ENCODE results near the gene SH3BP5L. TPM values are rescaled to one million over a fixed set of nuclear protein-coding genes. Genes with fewer than 3 reads are reported as not detected.

The SH3BP5L gene
- total and polyA plus RNA-seq, 2 of the 13 experiments (the other 11 are each of a cell fraction or from before 2014, with no cell fraction given): 10.3 to 14.9 TPM

DNA sequence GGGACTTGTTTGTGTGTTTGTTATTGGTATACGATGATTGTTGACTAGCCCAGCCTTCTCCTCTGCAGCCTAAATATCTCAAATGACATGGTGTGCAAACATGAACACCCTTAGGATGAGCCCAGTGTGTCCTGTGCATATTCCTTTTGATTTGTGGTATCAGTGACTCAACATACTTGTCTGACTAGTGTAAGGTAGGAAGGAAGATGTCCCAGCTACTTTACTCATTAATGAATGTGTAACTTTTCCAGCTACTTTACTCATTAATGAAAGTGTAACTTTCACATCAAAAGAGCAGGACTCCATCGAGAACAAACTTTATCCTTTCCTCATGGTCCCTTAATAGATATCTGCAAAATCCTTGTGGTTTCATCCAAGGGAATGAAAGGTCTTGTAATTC, 35.9 kb upstream of the SH3BP5L start:
- Histone ChIP-seq H3K36me3 (replicated peaks in 1 of 2; ENCODE audit: control insufficient read depth in 1 of 2, insufficient read depth in 2 of 2, low read length in 2 of 2) (no peaks in the 10 kb centered on the region), H3K9ac (ENCODE audit: insufficient read depth, low read depth, low read length) (no peak overlapping the region), H4K20me1 (ENCODE audit: insufficient read depth, low read length) (no peaks in the 10 kb centered on the region), H3K27ac (ENCODE audit: extremely low read length, insufficient read depth, low read length) (no peak overlapping the region), H3K9me3 (ENCODE audit: low read length) (no peaks in the 10 kb centered on the region), H3K79me2 (ENCODE audit: insufficient read depth, low read length) (peaks cover 18% of the 10 kb centered on the region), H3K4me1 (ENCODE audit: insufficient read depth, low read length) (peaks cover 52% of the 10 kb centered on the region), H2AFZ (ENCODE audit: low read length) (no peak overlapping the region), H3K27me3 (ENCODE audit: control insufficient read depth in 1 of 2, insufficient read depth in 2 of 2, low read length in 2 of 2) (no peaks in the 10 kb centered on the region; a peak in 1 of 5 replicates), H3K4me2 (ENCODE audit: low read depth, low read length) (no peak overlapping the region), H3K4me3 (replicated peaks in 1 of 3; ENCODE audit: insufficient read depth in 1 of 3, low read depth in 2 of 3, low read length in 3 of 3) (no peak overlapping the region)
- CTCF ChIA-PET (ENCODE audit: low intra/inter-chr PET ratio, low total read pairs): no interaction called here
- DNase-seq (ENCODE audit: low spot score): no peak
- no peak for ATAC-seq
- no peak for FAIRE-seq
- in situ Hi-C loops (cut with HindIII; ENCODE audit: extremely low pct_ligation_motif_present, low pct_unique_long_range_greater_than_20kb) (no loop called here), intact Hi-C loops (cut with micrococcal nuclease; ENCODE audit: unreplicated experiment) (no loop called here)
- POLR2A ChIA-PET: interaction anchor here (3.1 kb wide), 1 partner anchor 24 kb away, joined by 12 read pairs; the partner anchor contains the start of gene ZNF672
- 51% methylated on average over 2 of the region's 2 CpGs for whole genome bisulfite sequencing (ENCODE audit: low lambda C conversion rate)
- no TSS peak for BruUV-seq (replicated peaks)
- TF ChIP-seq JARID2 (CRISPR knock-in tag; IDR thresholded peaks at IDR 0.05; ENCODE audit: insufficient replicate concordance) (no peak), CENPX (CRISPR knock-in tag; IDR thresholded peaks at IDR 0.05) (no peak), MEIS2 (CRISPR knock-in tag; IDR thresholded peaks at IDR 0.05) (no peak), FLYWCH1 (CRISPR knock-in tag; IDR thresholded peaks at IDR 0.05) (no peak), RARG (CRISPR knock-in tag; IDR thresholded peaks at IDR 0.05; ENCODE audit: low read depth) (no peak), ZFP36 (IDR thresholded peaks at IDR 0.05; ENCODE audit: borderline replicate concordance, low read depth, low read length, partially characterized antibody) (no peak), SRSF4 (IDR thresholded peaks at IDR 0.05; ENCODE audit: low read depth, low read length, poor library complexity, severe bottlenecking) (no peak), CHD2 (IDR thresholded peaks at IDR 0.05; ENCODE audit: low read depth, low read length) (no peak), SMAD9 (CRISPR knock-in tag; IDR thresholded peaks at IDR 0.05) (no peak), FOXJ3 (CRISPR knock-in tag; IDR thresholded peaks at IDR 0.05; ENCODE audit: borderline replicate concordance) (no peak)
- TF ChIP-seq, protein P1, sequence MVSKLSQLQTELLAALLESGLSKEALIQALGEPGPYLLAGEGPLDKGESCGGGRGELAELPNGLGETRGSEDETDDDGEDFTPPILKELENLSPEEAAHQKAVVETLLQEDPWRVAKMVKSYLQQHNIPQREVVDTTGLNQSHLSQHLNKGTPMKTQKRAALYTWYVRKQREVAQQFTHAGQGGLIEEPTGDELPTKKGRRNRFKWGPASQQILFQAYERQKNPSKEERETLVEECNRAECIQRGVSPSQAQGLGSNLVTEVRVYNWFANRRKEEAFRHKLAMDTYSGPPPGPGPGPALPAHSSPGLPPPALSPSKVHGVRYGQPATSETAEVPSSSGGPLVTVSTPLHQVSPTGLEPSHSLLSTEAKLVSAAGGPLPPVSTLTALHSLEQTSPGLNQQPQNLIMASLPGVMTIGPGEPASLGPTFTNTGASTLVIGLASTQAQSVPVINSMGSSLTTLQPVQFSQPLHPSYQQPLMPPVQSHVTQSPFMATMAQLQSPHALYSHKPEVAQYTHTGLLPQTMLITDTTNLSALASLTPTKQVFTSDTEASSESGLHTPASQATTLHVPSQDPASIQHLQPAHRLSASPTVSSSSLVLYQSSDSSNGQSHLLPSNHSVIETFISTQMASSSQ (IDR thresholded peaks at IDR 0.05; ENCODE audit: low read depth): no peak
- TF ChIP-seq, protein P1 (CRISPR knock-in tag; IDR thresholded peaks at IDR 0.05; ENCODE audit: borderline replicate concordance): no peak
- TF ChIP-seq, protein P2, sequence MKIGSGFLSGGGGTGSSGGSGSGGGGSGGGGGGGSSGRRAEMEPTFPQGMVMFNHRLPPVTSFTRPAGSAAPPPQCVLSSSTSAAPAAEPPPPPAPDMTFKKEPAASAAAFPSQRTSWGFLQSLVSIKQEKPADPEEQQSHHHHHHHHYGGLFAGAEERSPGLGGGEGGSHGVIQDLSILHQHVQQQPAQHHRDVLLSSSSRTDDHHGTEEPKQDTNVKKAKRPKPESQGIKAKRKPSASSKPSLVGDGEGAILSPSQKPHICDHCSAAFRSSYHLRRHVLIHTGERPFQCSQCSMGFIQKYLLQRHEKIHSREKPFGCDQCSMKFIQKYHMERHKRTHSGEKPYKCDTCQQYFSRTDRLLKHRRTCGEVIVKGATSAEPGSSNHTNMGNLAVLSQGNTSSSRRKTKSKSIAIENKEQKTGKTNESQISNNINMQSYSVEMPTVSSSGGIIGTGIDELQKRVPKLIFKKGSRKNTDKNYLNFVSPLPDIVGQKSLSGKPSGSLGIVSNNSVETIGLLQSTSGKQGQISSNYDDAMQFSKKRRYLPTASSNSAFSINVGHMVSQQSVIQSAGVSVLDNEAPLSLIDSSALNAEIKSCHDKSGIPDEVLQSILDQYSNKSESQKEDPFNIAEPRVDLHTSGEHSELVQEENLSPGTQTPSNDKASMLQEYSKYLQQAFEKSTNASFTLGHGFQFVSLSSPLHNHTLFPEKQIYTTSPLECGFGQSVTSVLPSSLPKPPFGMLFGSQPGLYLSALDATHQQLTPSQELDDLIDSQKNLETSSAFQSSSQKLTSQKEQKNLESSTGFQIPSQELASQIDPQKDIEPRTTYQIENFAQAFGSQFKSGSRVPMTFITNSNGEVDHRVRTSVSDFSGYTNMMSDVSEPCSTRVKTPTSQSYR (CRISPR knock-in tag; IDR thresholded peaks at IDR 0.05; ENCODE audit: borderline replicate concordance): no peak
- TF ChIP-seq, protein P3, sequence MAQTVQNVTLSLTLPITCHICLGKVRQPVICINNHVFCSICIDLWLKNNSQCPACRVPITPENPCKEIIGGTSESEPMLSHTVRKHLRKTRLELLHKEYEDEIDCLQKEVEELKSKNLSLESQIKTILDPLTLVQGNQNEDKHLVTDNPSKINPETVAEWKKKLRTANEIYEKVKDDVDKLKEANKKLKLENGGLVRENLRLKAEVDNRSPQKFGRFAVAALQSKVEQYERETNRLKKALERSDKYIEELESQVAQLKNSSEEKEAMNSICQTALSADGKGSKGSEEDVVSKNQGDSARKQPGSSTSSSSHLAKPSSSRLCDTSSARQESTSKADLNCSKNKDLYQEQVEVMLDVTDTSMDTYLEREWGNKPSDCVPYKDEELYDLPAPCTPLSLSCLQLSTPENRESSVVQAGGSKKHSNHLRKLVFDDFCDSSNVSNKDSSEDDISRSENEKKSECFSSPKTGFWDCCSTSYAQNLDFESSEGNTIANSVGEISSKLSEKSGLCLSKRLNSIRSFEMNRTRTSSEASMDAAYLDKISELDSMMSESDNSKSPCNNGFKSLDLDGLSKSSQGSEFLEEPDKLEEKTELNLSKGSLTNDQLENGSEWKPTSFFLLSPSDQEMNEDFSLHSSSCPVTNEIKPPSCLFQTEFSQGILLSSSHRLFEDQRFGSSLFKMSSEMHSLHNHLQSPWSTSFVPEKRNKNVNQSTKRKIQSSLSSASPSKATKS (CRISPR knock-in tag; IDR thresholded peaks at IDR 0.05): no peak
- TF ChIP-seq, protein P4, sequence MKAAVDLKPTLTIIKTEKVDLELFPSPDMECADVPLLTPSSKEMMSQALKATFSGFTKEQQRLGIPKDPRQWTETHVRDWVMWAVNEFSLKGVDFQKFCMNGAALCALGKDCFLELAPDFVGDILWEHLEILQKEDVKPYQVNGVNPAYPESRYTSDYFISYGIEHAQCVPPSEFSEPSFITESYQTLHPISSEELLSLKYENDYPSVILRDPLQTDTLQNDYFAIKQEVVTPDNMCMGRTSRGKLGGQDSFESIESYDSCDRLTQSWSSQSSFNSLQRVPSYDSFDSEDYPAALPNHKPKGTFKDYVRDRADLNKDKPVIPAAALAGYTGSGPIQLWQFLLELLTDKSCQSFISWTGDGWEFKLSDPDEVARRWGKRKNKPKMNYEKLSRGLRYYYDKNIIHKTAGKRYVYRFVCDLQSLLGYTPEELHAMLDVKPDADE (CRISPR knock-in tag; IDR thresholded peaks at IDR 0.05): no peak
